Gastroesophageal sphincter (tissue), 3 donors: ENCODE results near the gene NDUFB7.
"Not testable (repeated sequence)": the region's sequence is repeated elsewhere in the genome, so short reads cannot be mapped to it uniquely, and the experiment has no call there.

ENCODE experiments used
- EP300 ChIP-seq: sonication (generic); formaldehyde crosslinking; IDR thresholded peaks from one replicate; pipeline ENCODE4 v1.6.1; 2017; ENCODE audit warnings: antibody characterized with exemption, mild to moderate bottlenecking
- POLR2A ChIP-seq, 2 donors: fragments of 450-650 bp; IDR thresholded peaks; one replicate each; pipeline ENCODE4 v1.6.1; 2017; ENCODE audit warnings: antibody characterized with exemption in 2 of 2, mild to moderate bottlenecking in 2 of 2, moderate library complexity in 1 of 2
- POLR2AphosphoS5 ChIP-seq: sonication (generic); formaldehyde crosslinking; IDR thresholded peaks from one replicate; pipeline ENCODE4 v1.6.1; 2017; ENCODE audit warnings: antibody characterized with exemption
- TF ChIP-seq, protein P1 (sequence below), 4 experiments: fragments of 200-600 bp in 2 of 4; fragments of 450-650 bp in 2 of 4; sonication (generic) in 1 of 4; IDR thresholded peaks; one replicate each; pipeline ENCODE4 v1.5.1; 2017 to 2019; ENCODE audit warnings: antibody characterized with exemption in 4 of 4, mild to moderate bottlenecking in 2 of 4, moderate library complexity in 2 of 4

DNA sequence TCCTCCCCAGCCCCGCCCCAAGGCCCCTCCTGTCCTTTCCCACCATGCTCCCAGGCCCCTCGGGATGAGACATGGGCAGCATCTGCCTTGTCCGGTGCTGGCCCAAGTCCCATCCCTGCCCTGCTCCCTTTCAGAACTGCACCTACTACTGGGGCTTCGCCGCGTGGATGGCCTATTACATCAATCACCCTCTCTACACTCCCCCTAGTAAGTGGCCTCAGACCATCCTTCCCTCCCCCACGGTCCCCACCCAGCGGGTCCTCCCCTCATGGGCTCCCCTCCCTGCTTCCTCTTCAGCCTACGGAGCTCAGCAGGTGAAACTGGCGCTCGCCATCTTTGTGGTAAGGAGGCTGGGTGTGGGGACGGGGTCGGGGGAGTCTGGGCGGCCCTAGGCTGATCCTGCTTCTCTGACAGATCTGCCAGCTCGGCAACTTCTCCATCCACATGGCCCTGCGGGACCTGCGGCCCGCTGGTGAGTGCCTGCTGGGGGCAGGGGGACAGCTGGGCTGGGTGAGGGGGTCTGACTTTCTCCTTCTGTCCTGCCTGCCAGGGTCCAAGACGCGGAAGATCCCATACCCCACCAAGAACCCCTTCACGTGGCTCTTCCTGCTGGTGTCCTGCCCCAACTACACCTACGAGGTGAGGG lies 7.1 kb downstream of the NDUFB7 start:
- TF ChIP-seq, protein P1, sequence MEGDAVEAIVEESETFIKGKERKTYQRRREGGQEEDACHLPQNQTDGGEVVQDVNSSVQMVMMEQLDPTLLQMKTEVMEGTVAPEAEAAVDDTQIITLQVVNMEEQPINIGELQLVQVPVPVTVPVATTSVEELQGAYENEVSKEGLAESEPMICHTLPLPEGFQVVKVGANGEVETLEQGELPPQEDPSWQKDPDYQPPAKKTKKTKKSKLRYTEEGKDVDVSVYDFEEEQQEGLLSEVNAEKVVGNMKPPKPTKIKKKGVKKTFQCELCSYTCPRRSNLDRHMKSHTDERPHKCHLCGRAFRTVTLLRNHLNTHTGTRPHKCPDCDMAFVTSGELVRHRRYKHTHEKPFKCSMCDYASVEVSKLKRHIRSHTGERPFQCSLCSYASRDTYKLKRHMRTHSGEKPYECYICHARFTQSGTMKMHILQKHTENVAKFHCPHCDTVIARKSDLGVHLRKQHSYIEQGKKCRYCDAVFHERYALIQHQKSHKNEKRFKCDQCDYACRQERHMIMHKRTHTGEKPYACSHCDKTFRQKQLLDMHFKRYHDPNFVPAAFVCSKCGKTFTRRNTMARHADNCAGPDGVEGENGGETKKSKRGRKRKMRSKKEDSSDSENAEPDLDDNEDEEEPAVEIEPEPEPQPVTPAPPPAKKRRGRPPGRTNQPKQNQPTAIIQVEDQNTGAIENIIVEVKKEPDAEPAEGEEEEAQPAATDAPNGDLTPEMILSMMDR (IDR thresholded peaks at IDR 0.05): not testable (repeated sequence)
- TF ChIP-seq POLR2AphosphoS5; POLR2A (IDR thresholded peaks at IDR 0.05); EP300: not testable (repeated sequence)
